HCT116 (cell line): ENCODE results near the gene ITGAD. TPM values are rescaled to one million over a fixed set of nuclear protein-coding genes. Genes with fewer than 3 reads are reported as not detected.

Experiments used
- ATAC-seq: fragments of 200-7000 bp; cut with Tn5 transposase; 2 replicates; pipeline ENCODE4 v1.9.1; 2020; ENCODE audit warnings: mild to moderate bottlenecking, moderate library complexity
- BruUV-seq: library from RNA; stranded (reverse); fragments of 400-500 nt; replicated peaks from 2 replicates; lab custom pipeline; 2021; lab: Mats Ljungman, UMichigan
- CTCF ChIA-PET: fragments of 300-600 bp; sonication (Branson Sonifier 250); formaldehyde crosslinking; loops from one replicate; lab custom pipeline; 2021; ENCODE audit warnings: antibody characterized with exemption; lab: Charles Lee
- POLR2A ChIA-PET: fragments of 300-600, 350-600 bp; sonication (Branson Sonifier 250); formaldehyde crosslinking; loops from one replicate; lab custom pipeline; 2021; ENCODE audit warnings: antibody characterized with exemption; lab: Charles Lee
- RAD21 ChIA-PET, 2 experiments: fragments of 300-600 bp; sonication (Branson Sonifier 250); formaldehyde crosslinking; loops; one replicate each; lab custom pipeline; 2023; ENCODE audit warnings: low total read pairs in 2 of 2; ENCODE audit not compliant: uncharacterized antibody in 2 of 2, unreplicated experiment in 2 of 2, low non-redundant PET in 1 of 2; lab: Charles Lee
- DNase-seq: peaks from one replicate; pipeline ENCODE4 v3.0.0-alpha.2; 2010; ENCODE audit warnings: low read depth, low spot score
- H2AFZ ChIP-seq: fragments of 200-600 bp; shearing (Covaris generic), sonication (generic); 2 replicates; pipeline ENCODE4 v1.6.1; 2017; ENCODE audit warnings: low read depth, mixed run types, mixed read lengths, antibody characterized with exemption, low read length; ENCODE audit not compliant: poor library complexity, severe bottlenecking
- H3K27ac ChIP-seq: 2 replicates; pipeline ENCODE4 v1.5.1; 2012; ENCODE audit warnings: low read depth, low read length
- H3K27me3 ChIP-seq: fragments of 200-600 bp; sonication (generic); 2 replicates; pipeline ENCODE4 v1.6.1; 2016; ENCODE audit warnings: mixed run types, low read length, mixed read lengths; ENCODE audit not compliant: insufficient read depth
- H3K36me3 ChIP-seq, 2 experiments: fragments of 200-500 bp in 1 of 2; fragments of 200-600 bp in 1 of 2; sonication (Bioruptor generic) in 1 of 2; sonication (generic) in 1 of 2; 2 replicates each; pipeline versions ENCODE4 v1.5.1 to v1.6.1; 2014 to 2016; ENCODE audit warnings: low read length in 2 of 2, inconsistent platforms in 1 of 2, mixed read lengths in 1 of 2, mixed run types in 1 of 2; ENCODE audit not compliant: insufficient read depth in 2 of 2, control insufficient read depth in 1 of 2
- H3K4me1 ChIP-seq, 2 experiments: fragments of 200-600 bp in 1 of 2; sonication (generic) in 1 of 2; 2 replicates each; pipeline versions ENCODE4 v1.5.1 to v1.6.1; 2012 to 2017; ENCODE audit warnings: low read length in 2 of 2, inconsistent platforms in 1 of 2, mild to moderate bottlenecking in 1 of 2, mixed read lengths in 1 of 2, mixed run types in 1 of 2, moderate library complexity in 1 of 2; ENCODE audit not compliant: insufficient read depth in 2 of 2, control insufficient read depth in 1 of 2
- H3K4me2 ChIP-seq: fragments of 200-600 bp; sonication (generic); 2 replicates; pipeline ENCODE4 v1.6.1; 2017; ENCODE audit warnings: mixed run types, low read length, mixed read lengths
- H3K4me3 ChIP-seq, 2 experiments: fragments of 200-600 bp in 1 of 2; sonication (generic) in 1 of 2; replicated peaks in 1 of 2; 2 replicates each; pipeline ENCODE4 v1.5.1; 2011 to 2016; ENCODE audit warnings: low read length in 2 of 2, control low read depth in 1 of 2, low read depth in 1 of 2, mild to moderate bottlenecking in 1 of 2, mixed read lengths in 1 of 2, mixed run types in 1 of 2
- H3K79me2 ChIP-seq: fragments of 200-600 bp; sonication (generic); 2 replicates; pipeline ENCODE4 v1.6.1; 2017; ENCODE audit warnings: mild to moderate bottlenecking, mixed run types, low read length, moderate library complexity, mixed read lengths; ENCODE audit not compliant: insufficient read depth
- H3K9ac ChIP-seq: fragments of 200-600 bp; sonication (generic); 2 replicates; pipeline ENCODE4 v1.6.1; 2016; ENCODE audit warnings: low read length, mixed read lengths
- H3K9me2 ChIP-seq: fragments of 200-600 bp; sonication (generic), shearing (Covaris generic); 2 replicates; pipeline ENCODE4 v1.6.1; 2017; ENCODE audit warnings: mixed run types, mild to moderate bottlenecking, moderate library complexity; ENCODE audit not compliant: insufficient read depth
- H3K9me3 ChIP-seq, 2 experiments: fragments of 200-500 bp in 1 of 2; fragments of 200-600 bp in 1 of 2; sonication (Bioruptor generic) in 1 of 2; sonication (generic) in 1 of 2; 2 replicates each; pipeline ENCODE4 v1.6.1; 2014 to 2017; ENCODE audit warnings: low read length in 2 of 2, mixed read lengths in 2 of 2, inconsistent platforms in 1 of 2, low read depth in 1 of 2, mild to moderate bottlenecking in 1 of 2, mixed run types in 1 of 2, moderate library complexity in 1 of 2; ENCODE audit not compliant: control insufficient read depth in 1 of 2, insufficient read depth in 1 of 2
- H4K20me1 ChIP-seq: fragments of 200-600 bp; sonication (generic), shearing (Covaris generic); 2 replicates; pipeline ENCODE4 v1.6.1; 2017; ENCODE audit warnings: mixed run types, mild to moderate bottlenecking, moderate library complexity; ENCODE audit not compliant: insufficient read depth
- EZH2 ChIP-seq: fragments of 200-600 bp; sonication (generic); IDR thresholded peaks from 2 replicates; pipeline ENCODE4 v1.6.1; 2017; ENCODE audit warnings: antibody characterized with exemption, mixed run types
- POLR2A ChIP-seq: IDR thresholded peaks from 2 replicates; pipeline ENCODE4 v1.7.0; 2011; ENCODE audit warnings: borderline replicate concordance; ENCODE audit not compliant: insufficient read depth, insufficient read length; ENCODE audit errors: extremely low read depth
- RAD21 ChIP-seq: IDR thresholded peaks from 2 replicates; pipeline ENCODE4 v1.6.1; 2012; ENCODE audit warnings: low read depth, mild to moderate bottlenecking
- YY1 ChIP-seq: IDR thresholded peaks from 2 replicates; pipeline ENCODE4 v1.6.1; 2011; ENCODE audit warnings: low read length, low read depth, moderate library complexity, mild to moderate bottlenecking; ENCODE audit not compliant: insufficient replicate concordance; ENCODE audit errors: extremely low read depth
- intact Hi-C: fragments of 100-400 bp; cut with micrococcal nuclease; formaldehyde crosslinking; loops from 2 replicates; pipeline ENCODE4 v1.10.0; 2022
- total RNA-seq: library from RNA; stranded (reverse); gene quantifications from one replicate; pipeline ENCODE4 v1.2.1, GENCODE V29; 2021; ENCODE audit not compliant: unreplicated experiment
- TF ChIP-seq, protein P1 (sequence below): IDR thresholded peaks from 2 replicates; pipeline ENCODE4 v1.6.1; 2012
- TF ChIP-seq, protein P2 (sequence below), 3 experiments: fragments of 200-600 bp in 1 of 3; sonication (generic) in 1 of 3; IDR thresholded peaks in 2 of 3; conservative IDR thresholded peaks in 1 of 3; 2 replicates each; pipeline ENCODE4 v1.5.1; 2012 to 2017; ENCODE audit warnings: low read depth in 2 of 3, low read length in 2 of 3, antibody characterized with exemption in 1 of 3, borderline replicate concordance in 1 of 3, control low read depth in 1 of 3, mild to moderate bottlenecking in 1 of 3, mixed read lengths in 1 of 3, mixed run types in 1 of 3, moderate library complexity in 1 of 3; ENCODE audit not compliant: insufficient read depth in 1 of 3

The ITGAD gene
- total RNA-seq, 1 experiment from 2014 or later: 0.12 TPM

DNA sequence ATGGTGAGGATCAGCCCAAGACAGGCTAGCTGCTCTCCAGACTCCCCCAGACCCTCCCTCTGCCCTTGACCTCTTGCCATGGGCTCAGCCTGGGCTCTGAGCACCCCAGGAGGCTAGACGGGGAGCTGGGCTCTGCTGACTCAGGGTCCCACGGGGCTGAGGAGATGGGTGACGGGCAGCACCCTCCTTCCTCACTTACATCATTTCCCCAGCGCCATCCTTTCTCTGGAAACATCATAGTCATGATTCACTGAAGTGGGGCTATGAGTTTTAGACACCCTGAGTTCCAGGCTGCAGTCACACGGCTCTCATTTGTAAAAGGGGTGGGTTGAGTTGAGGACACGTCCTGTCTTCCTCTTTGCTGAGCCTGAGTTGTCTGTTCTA is 41.2 kb upstream of the ITGAD start:
- Histone ChIP-seq H3K4me3 (no peak overlapping the region), H3K4me1 (peaks cover 10 to 14% of the 10 kb centered on the region in 2 experiments; a peak in 3 of 4 replicates), H2AFZ (no peak overlapping the region), H3K27ac (no peak overlapping the region), H3K9ac (no peak overlapping the region), H4K20me1 (no peaks in the 10 kb centered on the region), H3K27me3 (no peaks in the 10 kb centered on the region), H3K79me2 (no peaks in the 10 kb centered on the region), H3K4me2 (no peak overlapping the region), H3K9me2 (no peaks in the 10 kb centered on the region), H3K9me3 (no peaks in the 10 kb centered on the region), H3K36me3 (no peaks in the 10 kb centered on the region)
- TF ChIP-seq, protein P1, sequence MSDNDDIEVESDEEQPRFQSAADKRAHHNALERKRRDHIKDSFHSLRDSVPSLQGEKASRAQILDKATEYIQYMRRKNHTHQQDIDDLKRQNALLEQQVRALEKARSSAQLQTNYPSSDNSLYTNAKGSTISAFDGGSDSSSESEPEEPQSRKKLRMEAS: no peak
- TF ChIP-seq YY1 (no peak), POLR2A (no peak), RAD21 (no peak), EZH2 (no peak)
- TF ChIP-seq, protein P2, sequence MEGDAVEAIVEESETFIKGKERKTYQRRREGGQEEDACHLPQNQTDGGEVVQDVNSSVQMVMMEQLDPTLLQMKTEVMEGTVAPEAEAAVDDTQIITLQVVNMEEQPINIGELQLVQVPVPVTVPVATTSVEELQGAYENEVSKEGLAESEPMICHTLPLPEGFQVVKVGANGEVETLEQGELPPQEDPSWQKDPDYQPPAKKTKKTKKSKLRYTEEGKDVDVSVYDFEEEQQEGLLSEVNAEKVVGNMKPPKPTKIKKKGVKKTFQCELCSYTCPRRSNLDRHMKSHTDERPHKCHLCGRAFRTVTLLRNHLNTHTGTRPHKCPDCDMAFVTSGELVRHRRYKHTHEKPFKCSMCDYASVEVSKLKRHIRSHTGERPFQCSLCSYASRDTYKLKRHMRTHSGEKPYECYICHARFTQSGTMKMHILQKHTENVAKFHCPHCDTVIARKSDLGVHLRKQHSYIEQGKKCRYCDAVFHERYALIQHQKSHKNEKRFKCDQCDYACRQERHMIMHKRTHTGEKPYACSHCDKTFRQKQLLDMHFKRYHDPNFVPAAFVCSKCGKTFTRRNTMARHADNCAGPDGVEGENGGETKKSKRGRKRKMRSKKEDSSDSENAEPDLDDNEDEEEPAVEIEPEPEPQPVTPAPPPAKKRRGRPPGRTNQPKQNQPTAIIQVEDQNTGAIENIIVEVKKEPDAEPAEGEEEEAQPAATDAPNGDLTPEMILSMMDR (IDR thresholded peaks at IDR 0.05 in 2 of 3, conservative IDR thresholded peaks at IDR 0.05 in 1 of 3; ENCODE audit: borderline replicate concordance in 1 of 3, insufficient read depth in 1 of 3, low read depth in 2 of 3, low read length in 2 of 3): no peak
- ATAC-seq: no peak
- CTCF ChIA-PET: no interaction called here
- BruUV-seq: no TSS peak
- POLR2A ChIA-PET: no interaction called here
- RAD21 ChIA-PET: no interaction called here
- intact Hi-C loops: no loop called here
- no peak for DNase-seq

DNA sequence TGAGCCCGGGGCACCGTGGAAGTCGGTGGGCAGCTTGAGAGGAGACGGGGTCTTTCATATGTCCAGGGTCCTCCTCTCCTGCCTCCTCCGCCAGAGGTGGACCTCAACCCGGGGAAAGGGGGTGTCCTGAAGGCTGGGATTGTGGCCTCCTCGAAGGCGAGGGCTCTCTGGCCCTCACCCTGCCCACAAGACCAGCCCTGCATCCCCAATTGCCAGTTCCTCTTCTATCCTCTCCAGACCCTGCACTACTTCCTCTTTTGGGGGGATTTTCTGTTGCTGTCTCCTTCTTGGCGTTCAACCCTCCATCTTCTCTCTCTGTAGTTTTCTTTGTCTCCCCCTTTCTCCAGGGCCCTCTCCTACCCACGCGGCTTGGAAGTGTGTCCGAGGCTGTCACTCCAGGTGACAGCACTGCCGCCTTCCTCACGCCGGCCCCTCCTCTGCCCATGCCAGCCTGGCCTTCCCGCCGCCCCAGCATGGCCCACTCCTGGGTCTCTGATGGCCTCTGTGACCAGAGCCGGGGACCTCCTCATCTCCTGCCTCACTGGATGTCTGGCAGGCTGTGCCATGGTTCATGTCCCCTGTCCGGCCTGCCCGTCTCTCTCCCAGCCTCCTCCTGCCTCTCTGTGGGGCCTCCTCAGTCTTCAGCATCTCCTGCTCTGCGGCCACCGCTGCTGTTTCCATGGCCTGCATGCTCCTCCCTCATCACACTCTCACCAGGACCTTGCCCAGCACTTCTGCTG is 40.6 kb upstream of the ITGAD start:
- Histone ChIP-seq H3K9me2 (no peaks in the 10 kb centered on the region), H3K36me3 (no peaks in the 10 kb centered on the region), H3K4me1 (peaks cover 10 to 14% of the 10 kb centered on the region in 2 experiments; a peak in 3 of 4 replicates), H3K4me2 (no peak overlapping the region), H3K27ac (no peak overlapping the region), H2AFZ (no peak overlapping the region), H4K20me1 (no peaks in the 10 kb centered on the region), H3K4me3 (no peak overlapping the region), H3K79me2 (no peaks in the 10 kb centered on the region), H3K9me3 (no peaks in the 10 kb centered on the region), H3K27me3 (no peaks in the 10 kb centered on the region), H3K9ac (no peak overlapping the region)
- no TSS peak for BruUV-seq
- DNase-seq (no peak), ATAC-seq (no peak)
- TF ChIP-seq EZH2: no peak
- ChIA-PET POLR2A (no interaction called here), CTCF (no interaction called here), RAD21 (no interaction called here)
- intact Hi-C loops: no loop called here
